Right kidney (tissue), 1 donor: ENCODE results near the gene HCAR2.
"Not testable (repeated sequence)": the region's sequence is repeated elsewhere in the genome, so short reads cannot be mapped to it uniquely, and the experiment has no call there.

Source experiments
- DNase-seq: peaks from one replicate; pipeline ENCODE4 v3.0.0-alpha.2; 2016

The HCAR2 gene

GRCh38 chr12:122665349-122665748, 37.8 kb downstream of the HCAR2 start:
- no peak for DNase-seq

DNA sequence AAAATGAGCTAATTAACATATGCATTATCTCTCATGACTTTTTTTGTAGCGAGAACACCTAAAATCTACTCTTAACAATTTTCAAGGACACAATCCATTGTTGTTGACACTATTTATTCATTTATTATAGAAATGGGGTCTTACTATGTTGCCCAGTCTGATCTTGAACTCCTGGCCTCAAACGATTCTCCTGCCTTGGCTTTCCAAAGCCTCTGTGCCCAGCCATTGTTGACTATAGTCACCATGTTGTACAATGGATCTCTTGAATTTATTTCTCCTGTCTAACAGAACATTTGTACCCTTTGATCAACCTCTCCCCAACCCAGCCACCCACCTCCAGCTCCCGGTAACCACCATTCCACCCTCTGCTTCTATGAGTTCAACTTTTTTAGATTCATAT, 41.2 kb downstream of the HCAR2 start:
- DNase-seq: no peak

DNA sequence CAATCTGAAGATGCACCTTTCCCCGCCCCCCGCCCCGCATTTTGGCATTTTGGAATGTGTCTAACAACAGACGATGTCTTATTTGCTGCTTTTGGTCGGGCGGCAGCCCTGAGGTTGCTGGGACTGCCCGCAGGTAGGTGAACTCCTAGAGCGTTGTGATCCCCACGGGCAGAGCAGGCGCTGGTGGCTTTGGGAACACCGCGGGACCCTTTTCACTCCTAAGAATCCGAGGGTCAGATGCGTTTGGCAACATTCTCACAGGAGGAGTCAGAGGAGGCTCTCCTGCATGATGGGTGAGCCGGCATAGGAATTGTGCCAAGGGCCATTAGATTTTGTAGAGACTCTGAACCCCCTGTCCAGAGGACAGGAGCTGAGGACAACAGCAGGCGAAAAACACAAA, 41.9 kb downstream of the HCAR2 start:
- no peak for DNase-seq

DNA sequence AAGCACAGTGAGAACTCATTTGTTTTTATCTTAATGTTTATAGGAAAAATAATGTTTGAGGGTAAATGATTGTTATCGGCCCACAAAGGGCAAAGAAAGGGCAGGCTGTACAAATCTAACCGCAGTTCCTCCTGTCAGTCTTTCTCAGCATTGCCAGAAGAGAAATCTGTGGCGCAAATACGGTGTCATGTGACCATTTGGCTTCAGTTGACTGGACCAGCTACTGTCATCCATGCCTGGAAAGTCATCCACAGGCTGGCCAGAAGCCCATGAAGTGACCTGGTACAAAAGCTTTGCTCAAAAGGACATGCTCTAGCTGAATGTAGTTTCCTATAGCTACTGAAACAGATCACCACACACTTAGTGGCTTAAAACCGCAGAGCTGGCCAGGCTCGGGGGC, 43.6 kb downstream of the HCAR2 start:
- no peak for DNase-seq

GRCh38 chr12:122656298-122656697, 46.9 kb downstream of the HCAR2 start:
- no peak for DNase-seq

DNA sequence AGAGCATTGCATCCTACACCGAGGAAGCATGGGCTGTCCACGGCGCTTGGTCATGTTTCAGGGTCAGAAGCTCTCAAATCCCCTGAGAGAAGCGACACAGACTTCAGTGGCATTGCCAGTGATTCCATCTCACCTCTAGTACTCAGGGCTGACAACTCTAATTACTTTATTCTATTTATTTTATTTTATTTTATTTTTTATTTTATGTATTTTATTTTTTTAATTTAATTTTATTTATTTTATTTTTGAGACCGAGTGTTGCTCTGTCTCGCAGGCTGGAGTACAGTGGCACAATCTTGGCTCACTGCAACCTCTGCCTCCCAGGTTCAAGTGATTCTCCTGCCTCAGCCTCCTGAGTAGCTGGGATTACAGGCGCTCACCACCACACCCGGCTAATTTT, 49.9 kb downstream of the HCAR2 start:
- DNase-seq: not testable (repeated sequence)

GRCh38 chr12:122651520-122652224, 51.5 kb downstream of the HCAR2 start:
- DNase-seq: no peak
